ENCODE data around the gene PDZD2.

The PDZD2 gene

DNA sequence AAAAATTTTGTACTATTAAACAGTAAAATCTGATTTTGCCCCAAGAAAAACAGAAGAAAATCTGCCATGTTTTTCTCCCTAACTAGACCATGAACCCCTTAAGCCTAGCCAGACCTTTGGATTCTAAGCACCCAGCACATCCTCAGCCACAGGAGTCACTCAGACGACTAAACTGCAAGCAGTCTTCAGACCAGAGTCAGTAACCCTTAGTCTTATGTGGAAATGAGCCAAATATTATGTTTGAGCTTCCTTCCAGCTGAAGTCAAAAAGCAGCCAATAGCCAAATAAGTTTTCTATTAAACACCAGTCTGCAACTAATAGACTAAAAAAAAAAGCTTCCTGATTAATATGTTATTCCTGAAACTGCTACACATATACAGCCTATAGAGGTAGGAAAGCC, 487.8 kb downstream of the PDZD2 start:
- TF ChIP-seq, protein P1, sequence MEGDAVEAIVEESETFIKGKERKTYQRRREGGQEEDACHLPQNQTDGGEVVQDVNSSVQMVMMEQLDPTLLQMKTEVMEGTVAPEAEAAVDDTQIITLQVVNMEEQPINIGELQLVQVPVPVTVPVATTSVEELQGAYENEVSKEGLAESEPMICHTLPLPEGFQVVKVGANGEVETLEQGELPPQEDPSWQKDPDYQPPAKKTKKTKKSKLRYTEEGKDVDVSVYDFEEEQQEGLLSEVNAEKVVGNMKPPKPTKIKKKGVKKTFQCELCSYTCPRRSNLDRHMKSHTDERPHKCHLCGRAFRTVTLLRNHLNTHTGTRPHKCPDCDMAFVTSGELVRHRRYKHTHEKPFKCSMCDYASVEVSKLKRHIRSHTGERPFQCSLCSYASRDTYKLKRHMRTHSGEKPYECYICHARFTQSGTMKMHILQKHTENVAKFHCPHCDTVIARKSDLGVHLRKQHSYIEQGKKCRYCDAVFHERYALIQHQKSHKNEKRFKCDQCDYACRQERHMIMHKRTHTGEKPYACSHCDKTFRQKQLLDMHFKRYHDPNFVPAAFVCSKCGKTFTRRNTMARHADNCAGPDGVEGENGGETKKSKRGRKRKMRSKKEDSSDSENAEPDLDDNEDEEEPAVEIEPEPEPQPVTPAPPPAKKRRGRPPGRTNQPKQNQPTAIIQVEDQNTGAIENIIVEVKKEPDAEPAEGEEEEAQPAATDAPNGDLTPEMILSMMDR (IDR thresholded peaks at IDR 0.05; ENCODE audit: low read depth, low read length) = no peak
- peaks cover 27% of the 10 kb centered on the region for H3K36me3 ChIP-seq
- no peaks in the 10 kb centered on the region for H3K9me3 ChIP-seq
- DNase-seq = no peak
- no peak overlapping the region for H3K4me3 ChIP-seq (ENCODE audit: low read depth, low read length)
- no peaks in the 10 kb centered on the region for H3K4me1 ChIP-seq
- H3K27me3 ChIP-seq = no peaks in the 10 kb centered on the region

DNA sequence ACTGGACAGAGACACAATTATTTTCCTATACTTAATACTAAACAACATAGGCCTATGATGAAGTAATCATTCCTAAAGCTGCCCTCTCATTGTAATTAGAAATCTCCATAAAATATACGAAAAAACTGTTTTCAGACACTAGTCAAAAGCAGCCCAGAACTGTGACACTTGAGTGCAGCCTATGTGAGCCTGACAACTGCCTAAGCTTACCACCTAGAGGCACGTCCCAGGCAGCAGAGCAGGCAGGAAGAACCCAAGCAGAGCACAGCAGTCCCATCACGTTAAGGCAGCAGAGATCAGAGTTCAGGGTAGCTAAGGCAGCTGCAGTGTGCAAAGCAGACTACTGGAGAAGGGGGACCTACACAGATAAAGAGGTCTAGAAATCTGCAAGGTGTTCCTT, 488.8 kb downstream of the PDZD2 start:
- DNase-seq = no peak
- no peaks in the 10 kb centered on the region for H3K27me3 ChIP-seq
- TF ChIP-seq, protein P1 (IDR thresholded peaks at IDR 0.05; ENCODE audit: low read depth, low read length) = no peak
- no peak overlapping the region for H3K4me3 ChIP-seq (ENCODE audit: low read depth, low read length)
- peaks cover 29% of the 10 kb centered on the region for H3K36me3 ChIP-seq
- no peaks in the 10 kb centered on the region for H3K9me3 ChIP-seq
- H3K4me1 ChIP-seq = no peaks in the 10 kb centered on the region

DNA sequence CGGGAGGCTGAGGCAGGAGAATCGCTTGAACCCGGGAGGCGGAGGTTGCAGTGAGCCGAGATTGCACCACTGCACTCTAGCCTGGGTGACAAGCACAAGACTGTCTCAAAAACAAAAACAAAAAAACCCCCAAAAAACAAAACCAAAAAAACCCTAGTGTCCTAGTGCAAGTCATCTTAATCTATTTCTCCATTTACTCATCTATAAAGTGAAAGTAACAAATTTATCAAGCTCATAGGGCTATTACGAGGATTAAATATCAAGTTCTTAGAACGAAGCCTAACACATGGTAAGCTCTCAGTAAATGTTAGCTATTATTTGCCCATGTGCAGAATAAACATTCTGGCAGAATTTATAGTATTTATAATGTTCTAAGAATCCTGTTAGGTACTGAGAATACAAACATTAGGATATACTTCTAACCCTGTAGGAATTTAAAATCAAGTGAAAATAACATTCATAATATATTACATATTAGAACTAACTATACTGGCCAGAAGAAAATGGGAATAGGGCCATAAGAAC, 490.2 kb downstream of the PDZD2 start:
- Histone ChIP-seq H3K27me3 (no peaks in the 10 kb centered on the region), H3K4me1 (no peaks in the 10 kb centered on the region), H3K4me3 (ENCODE audit: low read depth, low read length) (no peak overlapping the region), H3K36me3 (peaks cover 38% of the 10 kb centered on the region), H3K9me3 (no peaks in the 10 kb centered on the region)
- DNase-seq = no peak
- TF ChIP-seq, protein P1 (IDR thresholded peaks at IDR 0.05; ENCODE audit: low read depth, low read length) = no peak

DNA sequence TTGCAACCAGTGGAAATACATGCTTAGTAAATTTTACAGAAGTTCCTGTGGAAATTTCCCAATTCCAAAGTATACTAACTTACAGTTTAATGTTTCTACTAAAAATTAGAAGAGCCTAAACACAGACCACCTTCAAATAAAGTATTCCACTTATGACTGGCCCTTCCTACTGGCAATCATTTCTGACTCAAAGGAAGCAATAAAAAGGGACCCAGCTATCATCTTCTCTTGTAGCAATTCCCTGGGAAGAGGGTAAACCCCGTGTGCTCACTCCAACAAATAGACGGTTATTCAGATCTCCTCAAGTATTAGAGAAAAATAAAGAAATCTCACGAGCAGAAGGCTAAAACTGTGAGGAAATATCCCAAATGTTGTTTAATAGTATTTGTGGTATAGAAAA, 491.9 kb downstream of the PDZD2 start:
- Histone ChIP-seq H3K36me3 (peaks cover 41% of the 10 kb centered on the region), H3K9me3 (no peaks in the 10 kb centered on the region), H3K27me3 (no peaks in the 10 kb centered on the region), H3K4me3 (ENCODE audit: low read depth, low read length) (no peak overlapping the region), H3K4me1 (no peaks in the 10 kb centered on the region; the same call in 1 of the 2 replicates)
- TF ChIP-seq, protein P1 (IDR thresholded peaks at IDR 0.05; ENCODE audit: low read depth, low read length) = no peak
- DNase-seq = no peak

DNA sequence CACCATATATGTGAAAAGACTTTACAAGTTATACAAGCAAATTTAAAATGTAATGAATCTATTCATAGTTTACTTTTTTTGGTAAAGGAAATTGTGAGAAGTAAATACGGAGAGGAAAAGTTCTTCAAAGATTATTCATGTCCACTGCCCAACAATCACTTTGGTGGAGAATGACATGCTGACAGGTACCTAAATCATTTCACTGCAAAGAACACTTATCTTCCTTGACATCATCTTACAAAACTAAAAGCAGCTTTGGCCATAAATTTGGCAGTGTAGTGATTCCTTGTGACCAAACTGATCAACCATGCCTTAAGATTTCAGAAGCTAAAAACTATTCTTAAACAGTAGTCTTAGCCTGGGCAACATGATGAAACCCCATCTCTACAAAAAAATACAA, 492.7 kb downstream of the PDZD2 start:
- Histone ChIP-seq H3K4me1 (no peaks in the 10 kb centered on the region; the same call in 1 of the 2 replicates), H3K27me3 (no peaks in the 10 kb centered on the region), H3K9me3 (no peaks in the 10 kb centered on the region), H3K36me3 (peaks cover 35% of the 10 kb centered on the region), H3K4me3 (ENCODE audit: low read depth, low read length) (no peak overlapping the region)
- DNase-seq = no peak
- TF ChIP-seq, protein P1 (IDR thresholded peaks at IDR 0.05; ENCODE audit: low read depth, low read length) = no peak

DNA sequence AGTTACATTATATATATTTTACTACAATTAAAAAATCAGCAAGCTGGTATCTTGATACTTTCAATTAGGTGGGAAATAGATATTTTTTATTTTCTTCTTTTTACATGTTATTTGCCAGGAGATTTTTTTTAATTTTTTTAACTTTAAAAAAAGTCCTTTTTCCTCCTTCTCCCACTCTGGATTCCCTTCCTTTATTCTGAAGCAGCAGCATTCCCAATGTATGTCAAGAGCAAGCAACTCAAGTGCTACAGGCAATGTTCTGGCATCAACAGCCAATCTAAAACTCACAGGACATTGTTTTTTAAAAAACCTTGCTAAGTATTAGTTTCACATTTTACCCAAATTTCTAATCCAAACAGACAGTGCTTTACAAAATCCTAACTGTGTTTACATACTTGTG, 493.8 kb downstream of the PDZD2 start:
- TF ChIP-seq, protein P1 (IDR thresholded peaks at IDR 0.05; ENCODE audit: low read depth, low read length) = no peak
- no peak overlapping the region for H3K4me3 ChIP-seq (ENCODE audit: low read depth, low read length)
- peaks cover 36% of the 10 kb centered on the region for H3K36me3 ChIP-seq

More for the DNA sequence above, 493.8 kb downstream of the PDZD2 start:
- no peaks in the 10 kb centered on the region for H3K9me3 ChIP-seq
- no peaks in the 10 kb centered on the region for H3K27me3 ChIP-seq
- DNase-seq = no peak
- no peaks in the 10 kb centered on the region; the same call in 1 of the 2 replicates for H3K4me1 ChIP-seq
